HUES48 (cell line): ENCODE data around the gene CES4A.
"Not testable (repeated sequence)": the region's sequence is repeated elsewhere in the genome, so short reads cannot be mapped to it uniquely, and the experiment has no call there.

Source experiments
- H3K27ac ChIP-seq: one replicate; pipeline ENCODE4 v1.7.0; 2013; ENCODE audit warnings: low read depth, low read length, inconsistent platforms
- H3K27me3 ChIP-seq: 2 replicates; pipeline ENCODE4 v1.6.1; 2013; ENCODE audit warnings: mild to moderate bottlenecking, low read length; ENCODE audit not compliant: control insufficient read depth, insufficient read depth
- H3K36me3 ChIP-seq: 2 replicates; pipeline ENCODE4 v1.6.1; 2013; ENCODE audit warnings: low read length; ENCODE audit not compliant: control insufficient read depth, insufficient read depth
- H3K4me1 ChIP-seq: 2 replicates; pipeline ENCODE4 v1.6.1; 2013; ENCODE audit warnings: mild to moderate bottlenecking, low read length; ENCODE audit not compliant: control insufficient read depth, insufficient read depth
- H3K4me3 ChIP-seq: 2 replicates; pipeline ENCODE4 v1.5.1; 2013; ENCODE audit warnings: mild to moderate bottlenecking, low read depth, low read length
- H3K9ac ChIP-seq: 2 replicates; pipeline ENCODE4 v1.6.1; 2013; ENCODE audit warnings: mild to moderate bottlenecking, low read depth, low read length, moderate library complexity
- H3K9me3 ChIP-seq: 2 replicates; pipeline ENCODE4 v1.6.1; 2013; ENCODE audit warnings: low read length; ENCODE audit not compliant: control insufficient read depth, insufficient read depth

The CES4A gene

DNA sequence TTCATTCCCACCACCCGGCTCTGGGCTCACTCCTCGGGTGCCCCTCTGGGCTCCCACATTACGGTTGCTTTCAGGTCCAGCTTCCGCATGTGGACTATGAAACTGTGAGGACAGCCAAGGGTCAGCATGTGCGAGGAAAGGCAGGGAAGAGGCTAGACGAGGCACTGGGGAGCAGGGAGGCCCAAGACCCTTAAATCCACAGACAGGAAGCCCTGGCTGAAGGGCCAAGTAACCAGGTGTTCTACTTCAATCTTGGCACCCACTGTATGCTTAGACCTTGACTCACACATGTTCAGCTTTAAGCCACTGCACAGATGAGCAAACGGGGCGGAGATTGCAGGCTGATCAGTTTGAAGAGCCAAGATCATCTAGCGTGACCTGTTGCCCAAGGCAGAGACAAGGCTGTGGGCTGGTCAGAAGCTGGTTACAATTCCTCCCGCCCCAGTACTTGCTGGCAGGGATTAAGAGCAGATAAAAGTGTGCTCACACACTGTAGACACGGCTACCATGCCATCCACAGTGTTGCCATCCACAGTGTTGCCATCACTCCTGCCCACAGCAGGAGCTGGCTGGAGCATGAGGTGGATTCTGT lies at the start of gene CES4A:
Gene CES4A (plus strand): TSS at position 393 of the 592 bp plus-strand sequence. CDS start 184 bp downstream, at position 577.
- Histone ChIP-seq H3K4me1 (no peaks in the 10 kb centered on the region), H3K27ac (no peak within 1 kb of the TSS), H3K9me3 (no peaks in the 10 kb centered on the region), H3K9ac (no peak within 1 kb of the TSS), H3K27me3 (no peaks in the 10 kb centered on the region), H3K36me3 (no peaks in the 10 kb centered on the region), H3K4me3 (no peak within 1 kb of the TSS)

DNA sequence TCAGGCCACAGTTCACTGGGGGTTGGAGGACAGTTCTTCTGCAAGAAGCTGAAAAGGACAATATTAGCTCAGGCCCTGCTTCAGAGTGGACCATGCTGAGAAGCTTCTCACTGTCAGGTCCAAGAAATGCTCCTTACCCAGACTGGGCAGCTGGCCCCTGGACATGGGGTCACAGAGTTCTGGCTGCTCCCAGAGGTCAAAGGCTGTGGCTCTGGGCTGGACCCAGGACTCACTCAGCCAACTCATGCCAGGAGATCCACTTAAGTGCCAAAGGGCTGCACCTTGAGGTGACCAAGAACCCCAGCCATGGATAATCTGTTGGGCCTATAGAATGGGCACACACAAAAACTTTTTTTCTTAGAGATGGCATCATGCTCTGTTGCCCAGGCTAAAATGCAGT lies 49.0 kb upstream of the CES4A start:
- Histone ChIP-seq H3K4me3 (no peak overlapping the region), H3K36me3 (peaks cover 37% of the 10 kb centered on the region), H3K27me3 (peaks cover 11% of the 10 kb centered on the region), H3K9me3 (no peaks in the 10 kb centered on the region), H3K9ac (no peak overlapping the region), H3K27ac (no peak overlapping the region), H3K4me1 (0 out of 2 replicates have a peak, but pooled peaks cover 5% of the 10 kb centered on the region)

DNA sequence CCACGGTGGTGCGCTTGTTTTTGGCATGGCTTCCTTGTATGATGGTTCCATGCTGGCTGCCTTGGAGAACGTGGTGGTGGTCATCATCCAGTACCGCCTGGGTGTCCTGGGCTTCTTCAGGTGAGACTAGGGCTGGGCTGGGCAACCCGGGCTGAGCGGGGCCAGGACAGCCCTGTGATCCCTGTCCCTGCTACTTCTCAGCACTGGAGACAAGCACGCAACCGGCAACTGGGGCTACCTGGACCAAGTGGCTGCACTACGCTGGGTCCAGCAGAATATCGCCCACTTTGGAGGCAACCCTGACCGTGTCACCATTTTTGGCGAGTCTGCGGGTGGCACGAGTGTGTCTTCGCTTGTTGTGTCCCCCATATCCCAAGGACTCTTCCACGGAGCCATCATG lies 48.2 kb upstream of the CES4A start:
- Histone ChIP-seq H3K27ac (no peak overlapping the region), H3K27me3 (peaks cover 5% of the 10 kb centered on the region), H3K4me3 (no peak overlapping the region), H3K9ac (no peak overlapping the region), H3K36me3 (peaks cover 37% of the 10 kb centered on the region), H3K9me3 (no peaks in the 10 kb centered on the region), H3K4me1 (0 out of 2 replicates have a peak, but pooled peaks cover 3% of the 10 kb centered on the region)

DNA sequence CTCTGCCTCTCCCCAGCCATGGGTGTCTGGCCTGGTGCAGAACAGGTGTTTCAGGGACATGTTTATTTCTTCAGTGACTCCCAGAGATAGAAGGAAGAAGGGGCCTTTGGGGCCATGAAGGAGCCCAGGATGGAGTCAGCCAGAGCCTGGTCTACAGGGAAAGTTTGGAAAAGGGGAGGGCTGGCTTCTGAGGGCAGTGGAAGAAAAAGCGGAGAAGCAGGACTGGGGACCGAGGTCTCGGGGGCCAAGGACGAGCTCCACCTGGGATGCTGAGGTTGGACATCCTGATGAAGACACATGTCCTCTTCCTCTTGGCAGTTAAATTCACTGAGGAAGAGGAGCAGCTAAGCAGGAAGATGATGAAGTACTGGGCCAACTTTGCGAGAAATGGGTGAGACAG lies 45.4 kb upstream of the CES4A start:
- H3K27me3 ChIP-seq, result peaks cover 8% of the 10 kb centered on the region
- H3K36me3 ChIP-seq, result peaks cover 37% of the 10 kb centered on the region
- H3K4me3 ChIP-seq, result no peak overlapping the region
- no peaks in the 10 kb centered on the region for H3K9me3 ChIP-seq
- H3K27ac ChIP-seq, result no peak overlapping the region
- H3K9ac ChIP-seq, result no peak overlapping the region
- no peaks in the 10 kb centered on the region for H3K4me1 ChIP-seq

DNA sequence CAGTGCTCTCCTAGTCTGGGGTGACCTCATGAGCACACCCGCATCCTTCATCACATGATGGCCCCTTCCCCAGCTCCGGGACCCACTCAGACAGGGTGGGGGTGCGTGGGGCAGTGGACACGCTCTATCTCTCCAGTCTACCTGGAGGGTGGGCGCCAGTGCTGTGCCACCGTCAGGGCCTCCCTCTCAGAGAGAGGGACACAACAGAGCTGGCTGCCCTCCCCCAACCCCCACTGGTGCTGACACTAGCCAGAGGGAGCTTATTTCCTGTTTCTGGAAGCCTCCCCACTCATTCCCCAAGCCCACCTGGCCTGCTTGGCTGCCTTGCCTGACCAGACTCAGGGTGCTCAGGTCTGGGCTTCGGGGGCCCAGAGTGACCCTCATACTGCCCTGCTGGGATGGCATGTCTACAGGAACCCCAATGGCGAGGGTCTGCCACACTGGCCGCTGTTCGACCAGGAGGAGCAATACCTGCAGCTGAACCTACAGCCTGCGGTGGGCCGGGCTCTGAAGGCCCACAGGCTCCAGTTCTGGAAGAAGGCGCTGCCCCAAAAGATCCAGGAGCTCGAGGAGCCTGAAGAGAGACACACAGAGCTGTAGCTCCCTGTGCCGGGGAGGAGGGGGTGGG lies 44.8 kb upstream of the CES4A start:
- Histone ChIP-seq H3K9me3 (no peaks in the 10 kb centered on the region), H3K4me1 (no peaks in the 10 kb centered on the region), H3K9ac (no peak overlapping the region), H3K27ac (no peak overlapping the region), H3K4me3 (no peak overlapping the region), H3K36me3 (peaks cover 37% of the 10 kb centered on the region), H3K27me3 (peaks cover 14% of the 10 kb centered on the region)

DNA sequence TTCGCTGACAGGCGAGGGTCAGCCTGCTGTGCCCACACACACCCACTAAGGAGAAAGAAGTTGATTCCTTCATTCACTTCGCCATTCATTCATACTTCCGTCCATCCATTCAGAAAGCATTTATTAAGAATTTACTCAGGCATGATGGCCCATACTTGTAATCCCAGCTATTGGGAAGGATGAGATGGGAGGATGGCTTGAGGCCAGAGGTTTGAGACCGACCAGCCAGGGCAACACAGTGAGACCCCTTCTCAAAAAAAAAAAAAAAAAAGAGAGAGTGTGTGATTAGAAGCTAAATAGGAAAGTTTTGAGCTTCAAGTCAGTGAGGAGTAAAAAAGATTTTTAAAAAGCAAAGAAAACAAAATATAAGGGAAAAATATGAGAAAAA lies 44.3 kb upstream of the CES4A start:
- Histone ChIP-seq H3K9ac (no peak overlapping the region), H3K27ac (no peak overlapping the region)

DNA sequence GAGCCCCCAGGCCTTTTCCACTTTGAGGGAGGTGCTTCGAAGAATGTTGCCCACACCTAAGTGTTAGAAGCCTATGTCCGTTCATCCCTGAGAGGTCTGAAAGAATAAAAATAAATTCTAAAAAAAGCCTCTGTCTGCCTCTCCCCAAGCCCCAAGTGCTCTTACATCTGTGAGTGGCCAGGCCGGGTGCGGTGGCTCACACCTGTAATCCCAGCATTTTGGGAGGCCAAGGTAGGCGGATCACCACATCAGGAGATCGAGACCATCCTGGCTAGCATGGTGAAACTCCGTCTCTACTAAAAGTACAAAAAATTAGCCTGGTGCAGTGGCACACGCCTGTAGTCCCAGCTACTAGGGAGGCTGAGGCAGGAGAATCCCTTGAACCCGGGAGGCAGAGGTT lies 43.4 kb upstream of the CES4A start:
- H3K27ac ChIP-seq, H3K9ac ChIP-seq, H3K4me3 ChIP-seq, H3K4me1 ChIP-seq, H3K9me3 ChIP-seq: not testable (repeated sequence)
- Histone ChIP-seq H3K27me3 (peaks cover 28% of the 10 kb centered on the region), H3K36me3 (peaks cover 37% of the 10 kb centered on the region)

More for the DNA sequence above, 44.3 kb upstream of the CES4A start:
- H3K36me3 ChIP-seq, result peaks cover 37% of the 10 kb centered on the region
- peaks cover 19% of the 10 kb centered on the region for H3K27me3 ChIP-seq
- no peaks in the 10 kb centered on the region for H3K4me1 ChIP-seq
- no peaks in the 10 kb centered on the region for H3K9me3 ChIP-seq
- H3K4me3 ChIP-seq, result no peak overlapping the region

DNA sequence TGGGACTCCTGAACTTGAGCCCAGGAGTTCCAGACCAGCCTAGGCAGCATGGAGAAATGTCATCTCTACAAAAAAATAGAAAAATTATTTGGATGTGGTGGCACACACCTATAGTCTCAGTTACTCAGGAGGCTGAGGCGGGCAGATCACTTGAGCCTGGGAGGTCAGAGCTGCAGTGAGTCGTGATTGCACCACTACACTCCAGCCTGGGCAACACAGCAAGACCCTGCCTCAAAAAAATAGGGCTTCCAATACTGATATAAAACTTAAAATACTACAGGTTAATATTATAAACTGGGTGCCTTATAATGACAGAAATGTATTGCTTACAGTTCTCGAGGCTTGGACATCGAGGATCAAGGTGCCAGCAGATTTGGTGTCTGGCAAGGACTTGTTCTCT lies 42.5 kb upstream of the CES4A start:
- H3K9me3 ChIP-seq, result no peaks in the 10 kb centered on the region
- no peak overlapping the region for H3K4me3 ChIP-seq
- H3K4me1 ChIP-seq, result no peaks in the 10 kb centered on the region
- no peak overlapping the region for H3K27ac ChIP-seq
- no peak overlapping the region for H3K9ac ChIP-seq
- peaks cover 28% of the 10 kb centered on the region for H3K36me3 ChIP-seq
- peaks cover 36% of the 10 kb centered on the region for H3K27me3 ChIP-seq

DNA sequence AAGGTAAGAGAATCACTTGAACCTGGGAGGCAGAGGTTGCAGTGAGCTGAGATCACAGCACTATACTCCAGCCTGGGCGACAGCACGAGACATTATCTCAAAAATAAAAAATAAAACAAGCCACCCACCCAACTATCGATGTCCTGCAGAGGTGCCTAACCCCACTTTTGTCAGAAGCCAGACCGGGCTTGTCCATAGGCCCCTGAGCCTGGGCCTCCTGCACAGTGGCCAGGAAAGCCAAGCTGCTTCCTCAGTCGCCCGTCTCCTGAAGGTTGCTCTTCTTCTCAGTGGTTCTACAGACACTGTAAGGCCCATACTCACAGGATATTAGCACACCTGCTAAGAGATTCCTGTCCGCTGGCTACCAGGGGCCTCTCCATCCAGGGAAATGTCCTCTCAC lies 41.8 kb upstream of the CES4A start:
- Histone ChIP-seq H3K36me3 (peaks cover 22% of the 10 kb centered on the region), H3K4me1 (no peaks in the 10 kb centered on the region), H3K4me3 (no peak overlapping the region), H3K9ac (no peak overlapping the region), H3K27me3 (peaks cover 36% of the 10 kb centered on the region), H3K9me3 (no peaks in the 10 kb centered on the region; the same call in 1 of the 2 replicates), H3K27ac (no peak overlapping the region)

DNA sequence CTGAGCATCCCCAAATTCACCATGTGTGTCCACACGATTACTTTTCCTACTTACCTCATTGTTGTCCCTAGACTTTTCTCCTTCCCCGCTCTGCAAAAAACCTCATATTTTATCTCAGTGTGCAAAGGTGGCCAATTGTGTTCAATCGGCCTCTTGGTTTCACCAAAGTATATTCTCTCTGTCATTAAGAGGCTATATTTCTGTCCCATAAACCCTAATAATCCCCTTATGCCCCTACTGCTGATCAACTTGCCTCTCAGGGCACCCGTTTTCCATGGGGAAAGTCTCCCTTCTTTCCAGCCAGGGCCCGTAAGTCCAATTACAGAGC lies 41.5 kb upstream of the CES4A start:
- H3K9me3 ChIP-seq, result no peaks in the 10 kb centered on the region; the same call in 1 of the 2 replicates
- H3K4me1 ChIP-seq, result no peaks in the 10 kb centered on the region
- no peak overlapping the region for H3K27ac ChIP-seq
- no peak overlapping the region for H3K9ac ChIP-seq
- H3K4me3 ChIP-seq, result no peak overlapping the region
- peaks cover 36% of the 10 kb centered on the region for H3K27me3 ChIP-seq
- peaks cover 18% of the 10 kb centered on the region for H3K36me3 ChIP-seq

DNA sequence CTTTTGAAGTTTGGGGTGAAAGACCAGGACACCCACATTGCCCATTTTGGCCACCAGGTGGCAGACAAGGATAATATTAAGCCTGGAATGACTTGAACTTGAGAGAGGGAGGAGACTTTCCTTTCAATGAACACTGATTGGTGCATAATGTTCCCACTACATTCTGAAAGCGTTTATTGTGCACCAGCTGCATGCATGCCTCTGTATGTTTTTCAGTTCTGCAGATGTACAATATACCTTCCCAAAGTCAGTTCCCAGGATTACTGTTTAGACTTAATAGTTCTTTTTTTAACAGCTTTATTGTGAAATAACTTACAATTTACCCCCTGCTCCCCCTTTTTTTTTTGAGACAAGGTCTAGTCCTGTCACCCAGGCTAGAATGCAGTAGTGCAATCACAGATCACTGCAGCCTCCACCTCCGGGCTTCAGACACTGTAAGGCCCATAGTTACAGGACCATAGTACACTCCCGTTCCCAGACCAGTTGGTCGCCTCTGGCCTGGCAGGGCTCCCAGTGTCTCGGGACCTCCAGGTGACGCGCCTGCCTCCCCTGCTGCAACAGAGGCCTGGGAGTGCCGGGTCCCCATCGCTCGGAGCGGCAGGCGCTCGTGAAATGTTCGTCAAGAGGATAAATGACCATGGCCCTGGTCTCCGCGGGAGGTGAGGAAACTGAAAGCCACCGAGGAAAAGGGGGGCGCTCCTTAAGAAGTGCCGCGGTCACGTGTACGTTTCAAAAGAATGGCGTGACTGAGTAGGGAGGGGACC lies 40.9 kb upstream of the CES4A start:
- H3K27me3 ChIP-seq, result peaks cover 36% of the 10 kb centered on the region
- H3K9ac ChIP-seq, result no peak overlapping the region
- H3K9me3 ChIP-seq, result no peaks in the 10 kb centered on the region; the same call in 1 of the 2 replicates
- H3K4me1 ChIP-seq, result no peaks in the 10 kb centered on the region
- H3K36me3 ChIP-seq, result peaks cover 13% of the 10 kb centered on the region; the same call in 1 of the 2 replicates
- no peak overlapping the region for H3K27ac ChIP-seq
- H3K4me3 ChIP-seq, result peak overlapping the region; percentile 52
